Cardiac fibroblast (primary cell): ENCODE measurements around the gene FAM9A.
A peak's percentile ranks its signal among the peaks of the same experiment; 100 is the strongest.

Experiments
- DNase-seq, 2 donors: peaks; one replicate each; pipeline versions ENCODE4 v3.0.0 to v3.0.0-alpha.2; 2010; ENCODE audit warnings: low read depth in 2 of 2
- H3K4me3 ChIP-seq, 2 donors: replicated peaks in 1 of 2; 1 replicate in 1 of 2; 2 replicates in 1 of 2; pipeline ENCODE4 v1.5.1; 2011; ENCODE audit warnings: low read depth in 2 of 2, low read length in 2 of 2, mild to moderate bottlenecking in 2 of 2, moderate library complexity in 1 of 2
- TF ChIP-seq, protein P1 (sequence below): IDR thresholded peaks from one replicate; pipeline ENCODE4 v1.5.1; 2011; ENCODE audit warnings: low read depth, mild to moderate bottlenecking, low read length, inconsistent platforms

FAM9A gene

DNA sequence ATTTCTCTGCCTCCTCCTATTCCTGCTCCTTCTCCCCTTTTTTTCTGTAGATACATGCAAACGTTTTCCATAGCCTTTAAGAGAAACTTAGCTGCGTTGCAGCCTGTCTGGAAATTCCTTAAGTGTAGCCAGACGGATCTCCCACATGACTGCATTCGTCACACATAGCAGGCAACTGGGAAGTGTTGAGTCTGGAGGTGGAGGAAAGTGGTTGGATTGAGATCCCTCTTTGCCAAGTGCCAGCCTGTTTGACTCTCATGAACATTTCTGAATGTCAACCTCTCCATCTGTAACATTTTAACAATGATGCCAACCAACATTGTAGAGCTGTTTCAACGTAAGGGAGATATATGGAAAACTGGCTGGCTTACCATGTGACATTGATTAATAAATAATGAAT, 45.1 kb upstream of the FAM9A start:
- no peak overlapping the region for H3K4me3 ChIP-seq
- TF ChIP-seq, protein P1, sequence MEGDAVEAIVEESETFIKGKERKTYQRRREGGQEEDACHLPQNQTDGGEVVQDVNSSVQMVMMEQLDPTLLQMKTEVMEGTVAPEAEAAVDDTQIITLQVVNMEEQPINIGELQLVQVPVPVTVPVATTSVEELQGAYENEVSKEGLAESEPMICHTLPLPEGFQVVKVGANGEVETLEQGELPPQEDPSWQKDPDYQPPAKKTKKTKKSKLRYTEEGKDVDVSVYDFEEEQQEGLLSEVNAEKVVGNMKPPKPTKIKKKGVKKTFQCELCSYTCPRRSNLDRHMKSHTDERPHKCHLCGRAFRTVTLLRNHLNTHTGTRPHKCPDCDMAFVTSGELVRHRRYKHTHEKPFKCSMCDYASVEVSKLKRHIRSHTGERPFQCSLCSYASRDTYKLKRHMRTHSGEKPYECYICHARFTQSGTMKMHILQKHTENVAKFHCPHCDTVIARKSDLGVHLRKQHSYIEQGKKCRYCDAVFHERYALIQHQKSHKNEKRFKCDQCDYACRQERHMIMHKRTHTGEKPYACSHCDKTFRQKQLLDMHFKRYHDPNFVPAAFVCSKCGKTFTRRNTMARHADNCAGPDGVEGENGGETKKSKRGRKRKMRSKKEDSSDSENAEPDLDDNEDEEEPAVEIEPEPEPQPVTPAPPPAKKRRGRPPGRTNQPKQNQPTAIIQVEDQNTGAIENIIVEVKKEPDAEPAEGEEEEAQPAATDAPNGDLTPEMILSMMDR = no peak
- no peak for DNase-seq

DNA sequence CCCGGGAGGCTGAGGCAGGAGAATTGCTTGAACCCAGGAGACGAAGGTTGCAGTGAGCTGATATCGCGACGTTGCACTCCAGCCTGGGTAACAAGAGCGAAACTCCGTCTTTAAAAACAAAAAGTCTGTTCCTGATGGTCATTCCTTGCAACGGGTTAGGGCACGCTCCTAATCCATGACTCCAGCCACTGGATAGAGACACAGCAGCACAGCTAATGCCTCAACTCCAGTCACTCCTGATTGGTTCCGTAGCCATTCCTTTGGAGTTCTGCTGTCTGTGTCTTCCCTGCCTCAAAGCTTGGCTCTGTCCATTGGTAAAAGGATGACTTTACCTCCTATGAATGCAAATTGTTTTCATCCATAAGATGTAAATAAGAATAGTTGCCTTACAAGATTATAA, 44.3 kb upstream of the FAM9A start:
- no peak for DNase-seq
- TF ChIP-seq, protein P1 = no peak
- H3K4me3 ChIP-seq = no peak overlapping the region

DNA sequence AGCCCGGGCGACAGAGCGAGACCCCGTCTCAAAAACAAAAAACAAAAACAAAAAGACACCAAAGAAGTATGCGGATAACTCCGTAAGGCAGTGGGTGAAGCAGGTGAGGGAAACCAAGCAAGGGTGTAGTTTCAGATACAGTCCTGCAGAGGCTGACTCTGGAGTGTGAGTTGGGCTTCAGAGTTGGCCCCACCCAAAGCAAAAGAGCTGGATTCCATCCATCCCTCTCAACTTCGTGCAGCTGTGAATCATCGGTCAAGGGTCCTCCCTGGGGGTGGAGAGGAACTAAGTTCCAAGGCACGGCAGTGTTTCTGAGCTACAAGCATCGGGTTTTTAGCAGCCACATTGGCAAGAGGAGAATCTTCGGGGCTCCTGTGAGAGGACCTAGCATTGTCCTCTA, 43.9 kb upstream of the FAM9A start:
- peak; percentile 38 to 68 for DNase-seq
- TF ChIP-seq, protein P1 = peak; percentile 11
- H3K4me3 ChIP-seq = no peak overlapping the region

DNA sequence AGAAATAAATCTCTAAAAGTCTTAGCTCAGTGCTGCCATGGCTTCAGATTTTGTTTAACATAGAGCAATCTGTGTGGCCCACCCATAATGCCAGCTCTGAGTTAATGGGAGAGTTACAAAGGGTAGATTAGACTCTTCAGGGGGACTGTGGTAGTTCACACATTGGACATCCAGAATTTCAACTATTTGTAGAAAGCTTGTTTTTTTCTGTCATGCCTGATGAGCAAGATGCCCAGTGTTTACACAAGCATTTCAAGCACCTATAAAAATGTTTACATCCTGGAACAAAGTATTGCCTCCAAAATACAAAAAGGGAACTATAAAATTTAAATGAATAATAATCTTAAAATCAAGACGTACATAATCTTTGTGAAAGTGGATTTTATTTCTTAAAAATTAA, 43.0 kb upstream of the FAM9A start:
- TF ChIP-seq, protein P1 = no peak
- no peak overlapping the region for H3K4me3 ChIP-seq
- no peak for DNase-seq

DNA sequence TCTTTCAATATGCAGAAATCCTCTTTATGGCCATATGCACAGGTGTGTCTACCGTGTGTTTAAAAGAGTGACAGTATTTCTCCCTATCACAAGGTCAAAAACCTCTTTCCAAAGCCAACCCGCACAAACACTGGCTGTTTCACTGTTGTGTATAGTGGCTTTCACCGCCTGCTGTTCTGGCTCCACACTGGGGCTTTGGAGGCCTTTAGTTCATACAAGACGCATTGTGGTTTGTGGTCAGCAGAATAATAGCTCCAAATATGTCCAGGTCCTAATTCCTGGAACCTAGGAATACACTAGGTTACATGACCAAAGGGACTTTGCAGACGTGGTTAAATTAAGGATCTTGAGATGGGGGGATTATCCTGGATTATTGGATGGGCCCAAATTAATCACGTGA, 40.7 kb upstream of the FAM9A start:
- TF ChIP-seq, protein P1 = no peak
- no peak overlapping the region for H3K4me3 ChIP-seq
- no peak for DNase-seq

DNA sequence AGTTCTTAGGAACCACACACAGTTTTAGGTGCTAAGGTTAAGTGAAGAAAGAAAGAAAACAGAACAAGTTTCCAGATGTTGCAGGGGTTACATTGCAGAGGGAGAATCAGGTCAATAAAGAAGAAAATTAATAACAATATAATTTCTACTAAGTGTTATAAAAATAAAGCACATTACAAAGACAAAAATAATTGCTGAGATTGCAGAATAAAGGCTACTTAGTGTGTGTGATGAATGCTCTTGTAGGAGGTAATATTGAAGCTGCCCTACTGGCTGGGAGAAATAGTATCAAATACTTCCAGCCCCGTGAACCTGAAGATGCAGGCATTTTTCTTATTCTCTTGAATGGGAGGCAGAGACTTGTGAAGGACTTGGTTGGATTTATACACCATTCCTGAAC, 33.2 kb upstream of the FAM9A start:
- H3K4me3 ChIP-seq = no peak overlapping the region
- DNase-seq = no peak
- TF ChIP-seq, protein P1 = no peak

GRCh38 chrX:8832582-8833378, 31.6 kb upstream of the FAM9A start:
- TF ChIP-seq, protein P1 = no peak
- no peak for DNase-seq
- no peak overlapping the region for H3K4me3 ChIP-seq
